ENCODE measurements around the gene IL3RA.

The IL3RA gene

DNA sequence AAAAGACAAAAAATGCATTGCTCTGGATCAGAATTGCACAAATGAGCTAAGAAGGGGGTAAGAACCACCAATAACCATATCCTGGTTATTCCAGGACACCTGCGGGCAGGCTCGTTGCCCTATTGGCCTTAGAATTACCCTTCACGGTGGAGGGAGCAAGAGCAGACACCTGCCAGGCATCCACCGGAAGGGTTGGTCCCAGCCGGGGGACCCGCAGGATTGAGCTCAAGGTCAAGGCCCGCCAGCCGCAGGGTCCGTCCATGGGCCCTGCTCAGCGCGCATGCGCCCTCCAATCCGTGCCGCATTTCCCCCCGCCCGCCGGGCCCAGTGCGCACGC, 54.8 kb downstream of the IL3RA start:
- H3K4me3 ChIP-seq (ENCODE audit: low read length) = peak overlapping the region; percentile 100
- DNase-seq (ENCODE audit: low read depth) = no peak
- TF ChIP-seq, protein P1, sequence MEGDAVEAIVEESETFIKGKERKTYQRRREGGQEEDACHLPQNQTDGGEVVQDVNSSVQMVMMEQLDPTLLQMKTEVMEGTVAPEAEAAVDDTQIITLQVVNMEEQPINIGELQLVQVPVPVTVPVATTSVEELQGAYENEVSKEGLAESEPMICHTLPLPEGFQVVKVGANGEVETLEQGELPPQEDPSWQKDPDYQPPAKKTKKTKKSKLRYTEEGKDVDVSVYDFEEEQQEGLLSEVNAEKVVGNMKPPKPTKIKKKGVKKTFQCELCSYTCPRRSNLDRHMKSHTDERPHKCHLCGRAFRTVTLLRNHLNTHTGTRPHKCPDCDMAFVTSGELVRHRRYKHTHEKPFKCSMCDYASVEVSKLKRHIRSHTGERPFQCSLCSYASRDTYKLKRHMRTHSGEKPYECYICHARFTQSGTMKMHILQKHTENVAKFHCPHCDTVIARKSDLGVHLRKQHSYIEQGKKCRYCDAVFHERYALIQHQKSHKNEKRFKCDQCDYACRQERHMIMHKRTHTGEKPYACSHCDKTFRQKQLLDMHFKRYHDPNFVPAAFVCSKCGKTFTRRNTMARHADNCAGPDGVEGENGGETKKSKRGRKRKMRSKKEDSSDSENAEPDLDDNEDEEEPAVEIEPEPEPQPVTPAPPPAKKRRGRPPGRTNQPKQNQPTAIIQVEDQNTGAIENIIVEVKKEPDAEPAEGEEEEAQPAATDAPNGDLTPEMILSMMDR (conservative IDR thresholded peaks at IDR 0.05; ENCODE audit: low read length) = no peak

DNA sequence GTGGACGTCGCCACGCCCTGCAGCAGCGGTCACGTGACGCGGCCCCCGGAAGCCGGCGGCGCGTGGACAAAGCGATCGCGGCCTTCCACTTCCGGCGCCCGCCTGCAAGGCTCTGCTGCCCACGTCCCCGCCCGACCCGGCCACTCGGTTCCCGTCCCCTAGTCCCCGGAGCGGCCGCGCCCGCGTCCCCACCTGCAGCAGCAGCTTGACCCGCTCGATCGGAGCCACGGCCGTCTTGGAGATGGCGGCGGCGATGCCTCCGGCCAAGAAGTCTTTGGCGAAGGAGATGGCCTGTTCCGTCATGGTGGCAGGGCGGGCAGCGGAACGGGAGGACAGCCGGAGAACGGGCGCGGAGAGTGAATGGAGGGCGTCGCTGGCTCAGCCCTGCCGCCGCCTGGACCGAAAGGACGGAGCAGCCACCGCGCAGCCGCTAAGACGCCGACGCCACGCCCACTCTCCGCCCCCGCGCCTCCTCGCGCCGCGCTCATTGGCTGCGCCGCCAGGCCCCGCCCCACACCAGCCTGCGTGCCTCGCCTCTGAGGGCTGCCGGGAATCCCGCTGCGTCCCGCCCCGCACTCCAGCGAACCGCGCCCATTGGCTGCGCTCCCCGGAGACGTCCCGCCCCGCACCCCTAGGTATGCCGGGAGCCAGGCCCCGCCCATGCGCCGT, 55.3 kb downstream of the IL3RA start, which contains the start of gene SLC25A6:
TSS of gene SLC25A6 (minus strand) at position 407 of the 669 bp plus-strand sequence. CDS start at position 303, 104 bp downstream.
- peak; percentile 96 for DNase-seq (ENCODE audit: low read depth)
- TF ChIP-seq, protein P1 (conservative IDR thresholded peaks at IDR 0.05; ENCODE audit: low read length) = no peak; the same call in 1 of the 2 replicates

DNA sequence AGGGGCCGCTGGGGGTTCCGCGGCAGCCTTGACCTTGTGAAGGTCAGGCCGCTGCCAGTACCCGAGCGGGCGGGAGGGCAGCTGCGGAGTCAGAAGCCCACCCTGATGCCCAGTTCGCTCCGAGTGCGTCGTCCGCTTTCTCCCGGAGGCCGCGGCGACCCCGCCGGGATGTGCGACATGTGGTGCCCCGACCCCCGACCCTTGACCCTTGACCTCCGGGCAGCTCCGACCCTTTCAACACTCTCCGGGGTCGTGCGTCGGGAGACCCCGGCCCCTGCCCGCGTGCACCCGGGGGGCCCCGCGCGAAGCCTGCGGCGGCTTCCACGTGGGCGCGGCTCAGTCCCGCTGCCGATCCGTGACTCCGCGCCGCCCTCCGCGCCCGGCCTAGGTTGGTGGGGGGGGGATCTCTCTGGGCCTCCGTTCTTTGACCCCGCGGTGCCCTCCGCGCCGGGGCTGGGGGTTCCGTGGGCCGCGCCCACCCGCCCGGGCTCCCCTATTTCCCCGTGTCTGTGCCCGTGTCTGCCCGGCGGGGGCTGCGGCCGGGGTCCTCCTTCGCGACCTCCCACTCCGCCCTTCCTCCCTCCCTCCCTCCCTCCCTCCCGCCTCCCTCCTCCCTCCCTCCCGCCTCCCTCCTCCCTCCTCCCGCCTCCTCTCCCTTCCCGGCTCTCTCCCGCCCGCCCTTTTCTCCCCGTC, 55.9 kb downstream of the IL3RA start:
- H3K4me3 ChIP-seq (ENCODE audit: low read length) = peak overlapping the region; percentile 85
- TF ChIP-seq, protein P1 (conservative IDR thresholded peaks at IDR 0.05; ENCODE audit: low read length) = no peak
- peak; percentile 67 for DNase-seq (ENCODE audit: low read depth)

More for the DNA sequence above, 55.3 kb downstream of the IL3RA start, which contains the start of gene SLC25A6:
- peak within 1 kb of the TSS; percentile 100 for H3K4me3 ChIP-seq (ENCODE audit: low read length)

DNA sequence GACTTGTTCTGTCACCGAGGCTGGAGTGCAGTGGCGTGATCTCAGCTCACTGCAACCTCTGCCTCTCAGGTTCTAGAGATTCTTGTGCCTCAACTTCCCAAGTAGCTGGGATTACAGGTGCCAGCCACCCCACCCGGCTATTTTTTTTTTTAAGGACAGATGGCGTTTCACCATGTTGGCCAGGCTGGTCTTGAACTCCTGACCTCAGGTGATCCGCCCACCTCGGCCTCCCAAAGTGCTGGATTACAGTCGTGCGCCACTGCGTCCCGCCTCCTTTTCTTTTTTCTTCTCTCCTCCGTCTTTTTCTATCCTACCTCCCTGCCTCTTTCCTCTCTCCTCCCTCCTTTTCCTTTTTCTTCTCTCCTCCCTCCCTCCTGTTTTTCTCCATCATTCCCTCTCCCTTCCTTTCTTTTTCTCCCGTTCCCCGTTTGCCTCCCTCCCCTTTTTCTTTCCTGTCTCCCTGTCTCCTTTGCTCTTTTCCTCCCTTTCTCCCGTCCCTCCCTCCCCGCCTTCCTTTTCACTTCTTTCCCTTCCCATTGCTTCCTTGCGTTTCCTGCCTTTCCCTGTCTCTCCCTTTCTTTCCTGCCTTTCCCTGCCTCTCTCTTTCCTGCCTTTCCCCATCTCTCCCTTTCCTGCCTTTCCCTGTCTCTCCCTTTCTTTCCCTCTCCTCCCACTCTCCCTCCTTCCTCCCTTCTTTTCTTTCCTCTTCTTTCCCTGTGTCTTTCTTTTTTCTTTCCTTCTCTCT, 57.5 kb downstream of the IL3RA start:
- TF ChIP-seq, protein P1 (conservative IDR thresholded peaks at IDR 0.05; ENCODE audit: low read length) = no peak
- H3K4me3 ChIP-seq (ENCODE audit: low read length) = peak overlapping the region; percentile 85
- DNase-seq (ENCODE audit: low read depth) = no peak

DNA sequence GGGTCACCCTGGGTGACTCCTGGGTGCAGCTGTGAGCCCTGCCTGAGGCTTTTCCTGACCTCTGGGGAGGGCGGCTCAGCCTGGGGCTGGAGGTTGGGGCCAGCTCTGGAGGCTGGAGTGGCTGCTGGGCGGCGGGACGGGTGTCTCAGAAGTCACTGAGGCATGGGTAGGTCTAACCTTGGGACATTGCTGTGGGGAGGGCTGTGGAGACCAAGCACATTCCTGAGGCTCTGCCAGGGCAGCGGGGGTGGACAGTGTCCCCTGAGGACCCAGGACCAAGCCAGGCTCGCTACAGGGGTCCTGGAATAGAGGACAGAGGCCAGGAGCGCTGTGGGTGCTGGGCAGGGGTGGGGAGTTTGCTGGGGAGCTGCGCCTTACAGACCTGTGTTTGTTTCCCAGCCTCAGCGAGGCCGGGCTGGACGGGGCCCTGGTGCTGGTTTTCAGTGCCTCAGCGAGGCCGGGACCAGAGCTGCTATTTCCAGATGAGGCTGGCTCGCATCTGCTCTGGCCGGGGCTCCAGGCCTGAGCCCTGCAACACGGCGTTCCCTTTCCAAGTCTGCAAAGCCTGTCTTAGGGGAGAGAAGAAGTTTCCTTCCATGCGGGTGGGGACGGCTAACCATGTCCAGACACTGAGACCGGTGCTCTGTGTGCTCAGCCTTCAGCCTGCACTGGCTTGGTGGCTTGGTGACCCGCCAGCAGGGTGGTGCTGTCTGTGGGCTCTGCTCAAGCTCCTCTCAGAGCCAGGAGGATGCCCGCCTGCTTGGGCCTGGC, 58.3 kb downstream of the IL3RA start:
- DNase-seq (ENCODE audit: low read depth) = peak; percentile 33
- TF ChIP-seq, protein P1 (conservative IDR thresholded peaks at IDR 0.05; ENCODE audit: low read length) = no peak
- H3K4me3 ChIP-seq (ENCODE audit: low read length) = peak overlapping the region; percentile 85

DNA sequence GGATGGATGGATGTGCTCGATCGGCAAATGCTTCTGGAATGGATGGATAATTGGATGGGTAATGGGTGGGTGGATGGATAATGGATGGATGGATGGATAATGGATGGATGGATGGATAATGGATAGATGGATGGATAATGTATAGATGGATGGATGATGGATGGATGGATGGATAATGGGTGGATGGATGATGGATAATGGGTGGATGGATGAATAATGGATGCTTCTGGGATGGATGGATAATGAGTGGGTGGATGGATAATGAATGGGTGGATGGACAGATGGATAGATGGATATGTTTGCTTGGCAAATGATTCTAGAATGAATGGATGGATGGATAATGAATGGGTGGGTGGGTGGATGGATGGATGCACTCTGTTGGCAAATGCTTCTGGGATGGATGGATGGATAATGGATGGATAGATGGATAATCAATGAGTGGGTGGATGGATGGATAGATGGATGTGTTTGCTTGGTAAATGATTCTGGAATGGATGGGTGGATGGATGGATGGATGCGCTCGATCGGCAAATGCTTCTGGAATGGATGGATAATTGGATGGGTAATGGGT, 59.1 kb downstream of the IL3RA start:
- no peak for DNase-seq (ENCODE audit: low read depth)
- TF ChIP-seq, protein P1 (conservative IDR thresholded peaks at IDR 0.05; ENCODE audit: low read length) = no peak
- H3K4me3 ChIP-seq (ENCODE audit: low read length) = no peak overlapping the region
